ENCODE data around the gene OR10K1.

Gene OR10K1

GRCh38 chr1:158491316-158491715, 29.7 kb downstream of the OR10K1 start:
- Histone ChIP-seq H3K4me1 (ENCODE audit: control insufficient read depth, insufficient read depth, low read length) (no peaks in the 10 kb centered on the region), H3K9me3 (ENCODE audit: control insufficient read depth, insufficient read depth, low read depth, low read length) (no peaks in the 10 kb centered on the region), H3K36me3 (ENCODE audit: control insufficient read depth in 2 of 2, insufficient read depth in 1 of 2, low read length in 2 of 2) (no peaks in the 10 kb centered on the region), H3K4me3 (ENCODE audit: low read depth, low read length) (no peak overlapping the region), H3K27ac (ENCODE audit: extremely low read depth, low read depth, low read length) (no peak overlapping the region)
- TF ChIP-seq ZNF664 (tag by site-specific recombination; IDR thresholded peaks at IDR 0.05) (no peak), ZNF561 (tag by site-specific recombination; IDR thresholded peaks at IDR 0.05; ENCODE audit: borderline replicate concordance) (no peak), ZNF654 (tag by site-specific recombination; IDR thresholded peaks at IDR 0.05; ENCODE audit: low read depth) (no peak), SP3 (tag by site-specific recombination; IDR thresholded peaks at IDR 0.05) (no peak), ZNF776 (tag by site-specific recombination; IDR thresholded peaks at IDR 0.05; ENCODE audit: borderline replicate concordance) (no peak)
- ChIA-PET CTCF (no interaction called here), POLR2A (no interaction called here)

- TF ChIP-seq HIC1 (tag by site-specific recombination; IDR thresholded peaks at IDR 0.05) (no peak), ZEB2 (tag by site-specific recombination; IDR thresholded peaks at IDR 0.05) (no peak), ZNF707 (tag by site-specific recombination; IDR thresholded peaks at IDR 0.05) (no peak), ZNF514 (tag by site-specific recombination; IDR thresholded peaks at IDR 0.05) (no peak), ZBTB17 (tag by site-specific recombination; IDR thresholded peaks at IDR 0.05) (no peak), TSHZ1 (tag by site-specific recombination; IDR thresholded peaks at IDR 0.05; ENCODE audit: borderline replicate concordance) (no peak), OSR2 (tag by site-specific recombination; IDR thresholded peaks at IDR 0.05) (no peak), ZFP3 (tag by site-specific recombination; IDR thresholded peaks at IDR 0.05; ENCODE audit: low read depth) (no peak), ZBTB6 (tag by site-specific recombination; IDR thresholded peaks at IDR 0.05) (no peak), BCL11A (tag by site-specific recombination; IDR thresholded peaks at IDR 0.05; ENCODE audit: low read depth) (no peak), ZNF214 (tag by site-specific recombination; IDR thresholded peaks at IDR 0.05; ENCODE audit: borderline replicate concordance) (no peak), ZNF398 (tag by site-specific recombination; IDR thresholded peaks at IDR 0.05) (no peak), ZNF146 (tag by site-specific recombination; IDR thresholded peaks at IDR 0.05) (no peak), ZNF571 (tag by site-specific recombination; IDR thresholded peaks at IDR 0.05) (no peak), ZNF37A (tag by site-specific recombination; IDR thresholded peaks at IDR 0.05) (no peak), ZNF768 (tag by site-specific recombination; IDR thresholded peaks at IDR 0.05) (no peak), ZNF366 (tag by site-specific recombination; conservative IDR thresholded peaks at IDR 0.05) (no peak)
- no peak overlapping the region for H3K4me3 ChIP-seq (ENCODE audit: low read depth, low read length)
- H3K27ac ChIP-seq (ENCODE audit: extremely low read depth, low read depth, low read length) = no peak overlapping the region
- H3K9me3 ChIP-seq (ENCODE audit: control insufficient read depth, insufficient read depth, low read depth, low read length) = no peaks in the 10 kb centered on the region
- no peaks in the 10 kb centered on the region for H3K4me1 ChIP-seq (ENCODE audit: control insufficient read depth, insufficient read depth, low read length)
- CTCF ChIA-PET = no interaction called here
- POLR2A ChIA-PET = no interaction called here
- H3K36me3 ChIP-seq (ENCODE audit: control insufficient read depth in 2 of 2, insufficient read depth in 1 of 2, low read length in 2 of 2) = no peaks in the 10 kb centered on the region
Measured at GRCh38 chr1:158493054-158493453, 31.4 kb downstream of the OR10K1 start.
